AG10803 (cell line): ENCODE measurements around the gene ZSCAN21.

ENCODE experiments used
- DNase-seq: peaks from one replicate; pipeline ENCODE4 v3.0.0; 2010; ENCODE audit warnings: low read depth
- H3K4me3 ChIP-seq: 2 replicates; pipeline ENCODE4 v1.5.1; 2011; ENCODE audit warnings: mild to moderate bottlenecking, low read length, control low read depth
- TF ChIP-seq, protein P1 (sequence below): conservative IDR thresholded peaks from 2 replicates; pipeline ENCODE4 v1.5.1; 2011; ENCODE audit warnings: mild to moderate bottlenecking, low read length, control low read depth, inconsistent platforms

The ZSCAN21 gene

DNA sequence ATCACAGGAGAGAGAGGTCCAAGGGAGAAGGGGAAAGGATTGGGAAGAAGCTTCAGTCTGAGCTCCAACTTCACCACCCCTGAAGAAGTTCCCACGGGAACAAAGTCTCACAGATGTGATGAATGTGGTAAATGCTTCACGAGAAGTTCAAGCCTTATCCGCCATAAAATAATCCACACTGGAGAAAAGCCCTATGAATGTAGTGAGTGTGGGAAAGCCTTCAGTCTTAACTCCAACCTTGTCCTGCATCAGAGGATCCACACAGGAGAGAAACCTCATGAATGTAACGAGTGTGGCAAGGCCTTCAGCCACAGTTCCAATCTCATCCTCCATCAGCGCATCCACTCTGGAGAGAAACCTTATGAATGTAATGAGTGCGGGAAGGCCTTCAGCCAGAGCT is 16.0 kb upstream of the ZSCAN21 start:
- no peak overlapping the region for H3K4me3 ChIP-seq
- DNase-seq: no peak
- TF ChIP-seq, protein P1, sequence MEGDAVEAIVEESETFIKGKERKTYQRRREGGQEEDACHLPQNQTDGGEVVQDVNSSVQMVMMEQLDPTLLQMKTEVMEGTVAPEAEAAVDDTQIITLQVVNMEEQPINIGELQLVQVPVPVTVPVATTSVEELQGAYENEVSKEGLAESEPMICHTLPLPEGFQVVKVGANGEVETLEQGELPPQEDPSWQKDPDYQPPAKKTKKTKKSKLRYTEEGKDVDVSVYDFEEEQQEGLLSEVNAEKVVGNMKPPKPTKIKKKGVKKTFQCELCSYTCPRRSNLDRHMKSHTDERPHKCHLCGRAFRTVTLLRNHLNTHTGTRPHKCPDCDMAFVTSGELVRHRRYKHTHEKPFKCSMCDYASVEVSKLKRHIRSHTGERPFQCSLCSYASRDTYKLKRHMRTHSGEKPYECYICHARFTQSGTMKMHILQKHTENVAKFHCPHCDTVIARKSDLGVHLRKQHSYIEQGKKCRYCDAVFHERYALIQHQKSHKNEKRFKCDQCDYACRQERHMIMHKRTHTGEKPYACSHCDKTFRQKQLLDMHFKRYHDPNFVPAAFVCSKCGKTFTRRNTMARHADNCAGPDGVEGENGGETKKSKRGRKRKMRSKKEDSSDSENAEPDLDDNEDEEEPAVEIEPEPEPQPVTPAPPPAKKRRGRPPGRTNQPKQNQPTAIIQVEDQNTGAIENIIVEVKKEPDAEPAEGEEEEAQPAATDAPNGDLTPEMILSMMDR: no peak

GRCh38 chr7:100034871-100035510 is 14.6 kb upstream of the ZSCAN21 start:
- DNase-seq: peak; percentile 88

DNA sequence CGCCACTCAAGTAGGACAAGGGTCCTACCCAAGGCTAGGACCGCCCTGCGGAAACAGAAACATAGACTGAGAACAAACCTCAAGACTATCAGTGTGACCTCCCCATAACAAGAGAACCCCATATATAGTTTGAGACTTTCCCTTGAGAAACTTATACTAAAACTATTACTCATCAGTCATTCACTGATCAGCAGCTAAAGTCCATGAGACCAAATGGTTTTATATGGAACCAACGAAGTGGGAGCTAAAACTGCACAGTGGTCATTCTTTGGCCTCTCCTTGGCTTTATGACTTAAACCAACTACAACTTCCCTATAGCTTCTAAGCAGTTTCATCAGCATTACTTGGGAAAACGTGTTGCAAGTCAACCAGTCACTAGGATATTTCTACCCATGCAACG is 13.7 kb upstream of the ZSCAN21 start:
- no peak for DNase-seq
- TF ChIP-seq, protein P1: no peak
- no peak overlapping the region for H3K4me3 ChIP-seq

More at GRCh38 chr7:100034871-100035510, 14.6 kb upstream of the ZSCAN21 start:
- TF ChIP-seq, protein P1: no peak
- no peak overlapping the region for H3K4me3 ChIP-seq

DNA sequence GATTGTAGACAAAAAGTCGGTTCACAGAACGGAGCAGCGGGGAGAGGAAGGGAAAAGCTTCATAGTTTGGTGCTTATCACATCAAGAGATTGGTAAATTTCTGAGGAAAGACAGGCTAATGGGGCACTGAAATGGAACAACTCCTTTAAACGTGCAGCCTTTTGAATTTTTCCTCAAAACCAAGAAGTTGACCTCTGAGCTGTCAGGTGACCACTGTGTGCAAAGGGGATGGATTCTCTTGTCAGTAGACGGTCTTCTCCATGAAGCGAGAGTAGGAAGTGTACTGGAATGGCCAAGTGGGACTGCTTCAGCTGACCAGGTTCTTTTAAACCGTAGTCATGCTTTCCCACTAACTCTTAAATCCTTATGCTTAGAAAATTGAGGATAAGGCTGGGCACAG is 11.2 kb upstream of the ZSCAN21 start:
- TF ChIP-seq, protein P1: no peak
- H3K4me3 ChIP-seq: no peak overlapping the region
- no peak for DNase-seq

DNA sequence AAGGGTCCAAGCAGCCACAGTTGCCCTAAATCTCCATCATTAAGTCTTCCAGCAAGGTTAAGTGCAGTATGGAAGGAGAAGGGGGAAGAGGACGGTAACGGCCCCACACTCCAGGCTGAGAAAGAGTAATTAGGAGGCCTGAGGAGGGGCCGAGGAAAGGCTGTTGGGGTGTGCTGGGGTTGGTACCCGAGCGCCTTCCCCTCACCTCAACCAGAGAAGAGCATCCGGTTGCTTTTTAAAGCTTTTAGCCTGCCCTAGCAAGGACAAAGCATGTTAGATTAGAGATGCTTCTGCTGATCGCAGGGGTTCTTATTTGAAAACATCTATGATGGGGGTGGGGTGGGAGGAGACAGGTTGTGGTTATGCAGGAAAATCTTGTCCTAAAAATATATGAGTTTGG is 9.0 kb upstream of the ZSCAN21 start:
- TF ChIP-seq, protein P1: no peak

GRCh38 chr7:100044718-100045117 is 4.9 kb upstream of the ZSCAN21 start:
- no peak overlapping the region for H3K4me3 ChIP-seq
- DNase-seq: no peak
- TF ChIP-seq, protein P1: no peak

More for the DNA sequence above, 9.0 kb upstream of the ZSCAN21 start:
- DNase-seq: no peak
- no peak overlapping the region for H3K4me3 ChIP-seq

- TF ChIP-seq, protein P1: no peak
- H3K4me3 ChIP-seq: no peak overlapping the region
- DNase-seq: no peak
These were observed 894 bp upstream of the ZSCAN21 start for GRCh38 chr7:100048680-100049079.
